ENCODE measurements around the gene TCTN2.

DNA sequence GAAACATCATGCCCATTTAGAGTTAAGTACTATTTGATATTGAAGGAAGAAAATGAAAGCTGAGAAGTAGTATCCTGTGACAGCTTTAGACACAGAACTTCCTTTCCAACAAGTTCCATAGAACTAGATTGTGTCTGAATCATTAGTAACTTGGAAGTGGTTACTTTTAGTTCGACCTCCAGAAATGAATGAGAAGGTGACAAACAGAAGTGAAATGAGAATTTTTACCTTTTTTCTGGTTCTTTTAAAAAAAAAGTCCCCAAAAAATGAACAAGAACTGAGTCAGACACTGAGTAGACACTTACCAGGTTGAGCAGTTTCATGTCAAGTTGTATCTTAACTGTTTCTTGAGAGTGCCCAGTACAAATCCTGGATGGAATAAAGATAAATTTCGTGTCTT is 44.3 kb downstream of the TCTN2 start:
- TF ChIP-seq CTCF (IDR thresholded peaks at IDR 0.05; ENCODE audit: insufficient read depth, low read length) (no peak), REST (IDR thresholded peaks at IDR 0.05; ENCODE audit: insufficient replicate concordance, low read depth) (no peak)

Measured in HL-60 (cell line).